ENCODE data around the gene TRIM54. TPM values are rescaled to one million over a fixed set of nuclear protein-coding genes. Genes with fewer than 3 reads are reported as not detected.

Gene TRIM54
- total RNA-seq, 1 experiment from 2014 or later: 3.3 TPM

- Mint-ChIP-seq H3K4me1 (peaks cover 3% of the 10 kb centered on the region; the same call in 1 of the 2 replicates), H3K4me3 (no peak overlapping the region), H3K9me3 (no peaks in the 10 kb centered on the region), H3K36me3 (peaks cover 6% of the 10 kb centered on the region), H3K27ac (no peak overlapping the region), H3K27me3 (ENCODE audit: low read depth) (peaks cover 49% of the 10 kb centered on the region)
- ChIA-PET POLR2A (no interaction called here), CTCF (interaction anchor here (0.5 kb wide), 1 partner anchor 31 kb away, joined by 4 read pairs; no protein-coding TSS in a partner anchor)
- DNase-seq (ENCODE audit: low spot score) (no peak), ATAC-seq (no peak)
- no peak for TF ChIP-seq ZNF317 (CRISPR knock-in tag; IDR thresholded peaks at IDR 0.05; ENCODE audit: borderline replicate concordance, low read depth)
- TF ChIP-seq ZNF121 (CRISPR knock-in tag; IDR thresholded peaks at IDR 0.05): no peak
- TF ChIP-seq ZNF425 (CRISPR knock-in tag; conservative IDR thresholded peaks at IDR 0.05): no peak
- TF ChIP-seq PREB (CRISPR knock-in tag; IDR thresholded peaks at IDR 0.05; ENCODE audit: borderline replicate concordance): no peak
- no peak for TF ChIP-seq E2F1 (CRISPR knock-in tag; IDR thresholded peaks at IDR 0.05)
- no peak for TF ChIP-seq EMX1 (CRISPR knock-in tag; IDR thresholded peaks at IDR 0.05)
- TF ChIP-seq FOXP4 (CRISPR knock-in tag; IDR thresholded peaks at IDR 0.05): no peak
- TF ChIP-seq USF1 (CRISPR knock-in tag; IDR thresholded peaks at IDR 0.05): no peak
- no peak for TF ChIP-seq FOXK1 (CRISPR knock-in tag; IDR thresholded peaks at IDR 0.05)
- TF ChIP-seq ZBTB21 (CRISPR knock-in tag; IDR thresholded peaks at IDR 0.05; ENCODE audit: borderline replicate concordance): no peak
- TF ChIP-seq AFF4 (CRISPR knock-in tag; IDR thresholded peaks at IDR 0.05; ENCODE audit: borderline replicate concordance): no peak
- no peak for TF ChIP-seq NR2C2 (CRISPR knock-in tag; IDR thresholded peaks at IDR 0.05)
- TF ChIP-seq ATF3 (CRISPR knock-in tag; conservative IDR thresholded peaks at IDR 0.05): no peak
Observed at GRCh38 chr2:27309651-27310050, 27.4 kb downstream of the TRIM54 start.
